Fibroblast of villous mesenchyme (primary cell): ENCODE measurements around the gene GBF1. TPM values are rescaled to one million over a fixed set of nuclear protein-coding genes. Genes with fewer than 3 reads are reported as not detected.

Source experiments
- DNase-seq: peaks from one replicate; pipeline ENCODE4 v3.0.0-alpha.2; 2010; ENCODE audit warnings: low read depth
- H3K4me3 ChIP-seq: 2 replicates; pipeline ENCODE4 v1.5.1; 2011; ENCODE audit warnings: low read depth, mild to moderate bottlenecking, low read length
- total RNA-seq: library from RNA; depleted of rRNA; stranded (reverse); fragments of >200 nt; gene quantifications from 2 replicates; pipeline ENCODE4 v1.2.3, GENCODE V29; 2012
- TF ChIP-seq, protein P1 (sequence below): IDR thresholded peaks from 2 replicates; pipeline ENCODE4 v1.5.1; 2012; ENCODE audit warnings: low read depth, mild to moderate bottlenecking, low read length; ENCODE audit not compliant: insufficient read depth

The GBF1 gene
- total RNA-seq, 1 donor = 58.3 TPM

- TF ChIP-seq, protein P1, sequence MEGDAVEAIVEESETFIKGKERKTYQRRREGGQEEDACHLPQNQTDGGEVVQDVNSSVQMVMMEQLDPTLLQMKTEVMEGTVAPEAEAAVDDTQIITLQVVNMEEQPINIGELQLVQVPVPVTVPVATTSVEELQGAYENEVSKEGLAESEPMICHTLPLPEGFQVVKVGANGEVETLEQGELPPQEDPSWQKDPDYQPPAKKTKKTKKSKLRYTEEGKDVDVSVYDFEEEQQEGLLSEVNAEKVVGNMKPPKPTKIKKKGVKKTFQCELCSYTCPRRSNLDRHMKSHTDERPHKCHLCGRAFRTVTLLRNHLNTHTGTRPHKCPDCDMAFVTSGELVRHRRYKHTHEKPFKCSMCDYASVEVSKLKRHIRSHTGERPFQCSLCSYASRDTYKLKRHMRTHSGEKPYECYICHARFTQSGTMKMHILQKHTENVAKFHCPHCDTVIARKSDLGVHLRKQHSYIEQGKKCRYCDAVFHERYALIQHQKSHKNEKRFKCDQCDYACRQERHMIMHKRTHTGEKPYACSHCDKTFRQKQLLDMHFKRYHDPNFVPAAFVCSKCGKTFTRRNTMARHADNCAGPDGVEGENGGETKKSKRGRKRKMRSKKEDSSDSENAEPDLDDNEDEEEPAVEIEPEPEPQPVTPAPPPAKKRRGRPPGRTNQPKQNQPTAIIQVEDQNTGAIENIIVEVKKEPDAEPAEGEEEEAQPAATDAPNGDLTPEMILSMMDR = no peak
- no peak for DNase-seq
- H3K4me3 ChIP-seq = no peak overlapping the region
Measured at GRCh38 chr10:102424145-102424544, 178.8 kb downstream of the GBF1 start.

GRCh38 chr10:102424916-102425315 is 179.6 kb downstream of the GBF1 start:
- H3K4me3 ChIP-seq = no peak overlapping the region
- TF ChIP-seq, protein P1 = no peak
- no peak for DNase-seq

- no peak for DNase-seq
- no peak overlapping the region for H3K4me3 ChIP-seq
- TF ChIP-seq, protein P1 = no peak
Measured at GRCh38 chr10:102425444-102425843, 180.1 kb downstream of the GBF1 start.

- DNase-seq = no peak
- no peak overlapping the region for H3K4me3 ChIP-seq
Measured at GRCh38 chr10:102426803-102427287, 181.5 kb downstream of the GBF1 start.

GRCh38 chr10:102429468-102429867 is 184.1 kb downstream of the GBF1 start:
- DNase-seq = no peak
- TF ChIP-seq, protein P1 = no peak
- H3K4me3 ChIP-seq = no peak overlapping the region

More at GRCh38 chr10:102426803-102427287, 181.5 kb downstream of the GBF1 start:
- TF ChIP-seq, protein P1 = no peak

- TF ChIP-seq, protein P1 = peak; percentile 3
- no peak for DNase-seq
- peak overlapping the region; percentile 94 for H3K4me3 ChIP-seq
Measured at GRCh38 chr10:102431452-102432124, 186.3 kb downstream of the GBF1 start.

Other genes starting within 250 kb of the GBF1 start
- 7.7 and 10.4 TPM in 2 replicates for gene ARMH3, start 189.4 kb upstream of the GBF1 start, total RNA-seq
- gene HPS6, start 180.2 kb upstream of the GBF1 start, total RNA-seq = 34.1 and 34.8 TPM in 2 replicates
- 53.8 and 56.1 TPM in 2 replicates for gene LDB1, start 125.2 kb upstream of the GBF1 start, total RNA-seq
- gene PPRC1, start 112.5 kb upstream of the GBF1 start, total RNA-seq = 23.5 and 28.5 TPM in 2 replicates
- 22.2 and 30.7 TPM in 2 replicates for gene NOLC1, start 93.1 kb upstream of the GBF1 start, total RNA-seq
- gene ELOVL3, start 19.2 kb upstream of the GBF1 start, total RNA-seq = 0.32 and 0.86 TPM in 2 replicates
- under 0.01 TPM in 1 of 2 replicates, not detected in the other for gene PITX3, start 4.0 kb upstream of the GBF1 start, total RNA-seq
- 16.8 and 37.6 TPM in 2 replicates for gene NFKB2, start 150.2 kb downstream of the GBF1 start, total RNA-seq
- 1.6 and 2.2 TPM in 2 replicates for gene PSD, start 173.3 kb downstream of the GBF1 start, total RNA-seq
- gene FBXL15, start 175.3 kb downstream of the GBF1 start, total RNA-seq = 4.3 and 8.4 TPM in 2 replicates
- 51.0 and 54.8 TPM in 2 replicates for gene CUEDC2, start 187.0 kb downstream of the GBF1 start, total RNA-seq
- not detected in 2 replicates for gene C10orf95, start 206.0 kb downstream of the GBF1 start, total RNA-seq